ENCODE data around the gene FNDC11.

DNA sequence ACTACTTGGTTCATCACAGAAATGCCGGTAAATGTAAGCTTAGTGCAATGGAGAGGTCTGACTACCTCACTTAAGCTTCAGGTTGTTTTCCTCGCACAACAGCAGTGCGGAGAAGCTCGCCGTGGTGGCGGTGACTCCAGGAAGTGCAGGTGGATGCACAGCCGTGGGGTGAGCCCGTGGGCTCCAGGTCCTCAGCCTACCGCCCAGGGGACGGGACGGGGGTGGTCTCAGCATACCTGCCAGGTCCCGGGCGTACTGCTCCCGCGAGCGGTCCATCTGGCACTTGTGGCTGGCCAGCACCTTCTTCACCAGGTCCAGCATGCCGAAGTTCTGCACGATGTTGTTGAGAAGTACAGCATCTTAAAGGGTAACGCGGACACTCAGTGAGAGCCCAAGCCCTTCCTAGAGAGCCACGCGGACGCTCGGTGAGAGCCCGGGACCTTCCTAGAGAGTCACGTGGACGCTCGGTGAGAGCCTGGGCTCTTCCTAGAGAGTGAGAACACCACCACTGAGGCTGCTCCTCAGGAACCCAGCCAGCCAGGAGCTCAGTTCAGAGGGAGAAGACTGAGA lies 37.9 kb downstream of the FNDC11 start:
- TF ChIP-seq TAF1 (IDR thresholded peaks at IDR 0.05; ENCODE audit: borderline replicate concordance, insufficient read depth, low read length), result no peak
- TF ChIP-seq POLR2AphosphoS5 (IDR thresholded peaks at IDR 0.05; ENCODE audit: low read depth, low read length), result no peak
- no peak for TF ChIP-seq FOXP2 (optimal IDR thresholded peaks at IDR 0.05; ENCODE audit: borderline replicate concordance, extremely low read depth, extremely low read length, insufficient read depth)
- TF ChIP-seq SIN3A (IDR thresholded peaks at IDR 0.05; ENCODE audit: borderline replicate concordance, insufficient read depth, low read length), result no peak
- TF ChIP-seq, protein P1, sequence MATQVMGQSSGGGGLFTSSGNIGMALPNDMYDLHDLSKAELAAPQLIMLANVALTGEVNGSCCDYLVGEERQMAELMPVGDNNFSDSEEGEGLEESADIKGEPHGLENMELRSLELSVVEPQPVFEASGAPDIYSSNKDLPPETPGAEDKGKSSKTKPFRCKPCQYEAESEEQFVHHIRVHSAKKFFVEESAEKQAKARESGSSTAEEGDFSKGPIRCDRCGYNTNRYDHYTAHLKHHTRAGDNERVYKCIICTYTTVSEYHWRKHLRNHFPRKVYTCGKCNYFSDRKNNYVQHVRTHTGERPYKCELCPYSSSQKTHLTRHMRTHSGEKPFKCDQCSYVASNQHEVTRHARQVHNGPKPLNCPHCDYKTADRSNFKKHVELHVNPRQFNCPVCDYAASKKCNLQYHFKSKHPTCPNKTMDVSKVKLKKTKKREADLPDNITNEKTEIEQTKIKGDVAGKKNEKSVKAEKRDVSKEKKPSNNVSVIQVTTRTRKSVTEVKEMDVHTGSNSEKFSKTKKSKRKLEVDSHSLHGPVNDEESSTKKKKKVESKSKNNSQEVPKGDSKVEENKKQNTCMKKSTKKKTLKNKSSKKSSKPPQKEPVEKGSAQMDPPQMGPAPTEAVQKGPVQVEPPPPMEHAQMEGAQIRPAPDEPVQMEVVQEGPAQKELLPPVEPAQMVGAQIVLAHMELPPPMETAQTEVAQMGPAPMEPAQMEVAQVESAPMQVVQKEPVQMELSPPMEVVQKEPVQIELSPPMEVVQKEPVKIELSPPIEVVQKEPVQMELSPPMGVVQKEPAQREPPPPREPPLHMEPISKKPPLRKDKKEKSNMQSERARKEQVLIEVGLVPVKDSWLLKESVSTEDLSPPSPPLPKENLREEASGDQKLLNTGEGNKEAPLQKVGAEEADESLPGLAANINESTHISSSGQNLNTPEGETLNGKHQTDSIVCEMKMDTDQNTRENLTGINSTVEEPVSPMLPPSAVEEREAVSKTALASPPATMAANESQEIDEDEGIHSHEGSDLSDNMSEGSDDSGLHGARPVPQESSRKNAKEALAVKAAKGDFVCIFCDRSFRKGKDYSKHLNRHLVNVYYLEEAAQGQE (IDR thresholded peaks at IDR 0.05; ENCODE audit: insufficient read depth in 1 of 2, low read depth in 2 of 2, low read length in 2 of 2), result no peak

Data from PFSK-1 (cell line).